GM23248 (cell line): ENCODE data around the gene GRIA4. TPM values are rescaled to one million over a fixed set of nuclear protein-coding genes. Genes with fewer than 3 reads are reported as not detected.

Experiments used
- DNase-seq: peaks from one replicate; pipeline ENCODE4 v3.0.0-alpha.2; 2015
- H2AFZ ChIP-seq: fragments of 200-600 bp; sonication (generic); 2 replicates; pipeline ENCODE4 v1.6.1; 2016; ENCODE audit warnings: antibody characterized with exemption
- H3F3A ChIP-seq: fragments of 200-600 bp; sonication (generic); 2 replicates; pipeline ENCODE4 v1.6.1; 2016; ENCODE audit warnings: mild to moderate bottlenecking, antibody characterized with exemption, mixed run types; ENCODE audit not compliant: insufficient read depth
- H3K27ac ChIP-seq: fragments of 200-600 bp; sonication (generic); 2 replicates; pipeline ENCODE4 v1.5.1; 2016; ENCODE audit warnings: mild to moderate bottlenecking
- H3K27me3 ChIP-seq: fragments of 200-600 bp; sonication (generic); replicated peaks from 2 replicates; pipeline ENCODE4 v1.6.1; 2016; ENCODE audit warnings: mild to moderate bottlenecking; ENCODE audit not compliant: insufficient read depth
- H3K36me3 ChIP-seq: fragments of 200-600 bp; sonication (generic); 2 replicates; pipeline ENCODE4 v1.6.1; 2016; ENCODE audit warnings: low read depth, mild to moderate bottlenecking
- H3K4me1 ChIP-seq: fragments of 200-600 bp; sonication (generic); 2 replicates; pipeline ENCODE4 v1.6.1; 2016; ENCODE audit warnings: mild to moderate bottlenecking; ENCODE audit not compliant: insufficient read depth
- H3K4me2 ChIP-seq: fragments of 200-600 bp; sonication (generic); one replicate; pipeline ENCODE4 v1.6.1; 2016; ENCODE audit warnings: mild to moderate bottlenecking; ENCODE audit not compliant: unreplicated experiment
- H3K4me3 ChIP-seq: fragments of 200-600 bp; sonication (generic); 2 replicates; pipeline ENCODE4 v1.5.1; 2016; ENCODE audit warnings: mild to moderate bottlenecking
- H3K79me2 ChIP-seq: fragments of 200-600 bp; sonication (generic); 2 replicates; pipeline ENCODE4 v1.6.1; 2016; ENCODE audit warnings: mild to moderate bottlenecking; ENCODE audit not compliant: insufficient read depth
- H3K9ac ChIP-seq: fragments of 200-600 bp; sonication (generic); 2 replicates; pipeline ENCODE4 v1.6.1; 2016; ENCODE audit warnings: mild to moderate bottlenecking
- H3K9me2 ChIP-seq: fragments of 200-600 bp; sonication (generic); 2 replicates; pipeline ENCODE4 v1.6.1; 2016; ENCODE audit warnings: mixed run types, mild to moderate bottlenecking, moderate library complexity; ENCODE audit not compliant: insufficient read depth
- H3K9me3 ChIP-seq: fragments of 200-600 bp; sonication (generic); one replicate; pipeline ENCODE4 v1.6.1; 2017; ENCODE audit warnings: low read depth
- H4K20me1 ChIP-seq: fragments of 200-600 bp; sonication (generic); 2 replicates; pipeline ENCODE4 v1.6.0; 2016; ENCODE audit not compliant: insufficient read depth
- EZH2 ChIP-seq: fragments of 200-600 bp; sonication (generic); IDR thresholded peaks from 2 replicates; pipeline ENCODE4 v1.6.1; 2018; ENCODE audit warnings: antibody characterized with exemption, mild to moderate bottlenecking; ENCODE audit not compliant: insufficient read depth, poor library complexity, severe bottlenecking
- EZH2phosphoT487 ChIP-seq: fragments of 200-600 bp; sonication (generic); IDR thresholded peaks from 2 replicates; pipeline ENCODE4 v1.6.1; 2018; ENCODE audit warnings: antibody characterized with exemption, moderate library complexity, mild to moderate bottlenecking, low read depth; ENCODE audit not compliant: insufficient read depth
- WGBS, 2 experiments: methylation state at CpG; one replicate each; pipeline ENCODE4 v1.1.6; 2015 to 2017; ENCODE audit warnings: low lambda C conversion rate in 2 of 2, low coverage in 1 of 2; ENCODE audit errors: missing lambda C conversion rate in 2 of 2; 5-methylcytosine and 5-hydroxymethylcytosine counted together
- in situ Hi-C: fragments of 300-500 bp; cut with MboI; formaldehyde crosslinking; loops from 2 replicates; pipeline ENCODE4 v1.15.0; 2020
- polyA plus RNA-seq: library from polyadenylated mRNA; unstranded; fragments of >200 nt; fragmentation: Nextera tagmentation; extraction: Ambion mirVana; gene quantifications from 2 replicates; pipeline ENCODE4 v1.2.1, GENCODE V29; 2016
- total RNA-seq: library from RNA; depleted of rRNA; stranded (reverse); fragments of >200 nt; shearing (Covaris generic); gene quantifications from 2 replicates; pipeline ENCODE4 v1.2.3, GENCODE V29; 2014

GRIA4 gene
- total and polyA plus RNA-seq, 2 experiments from 2014 or later: not detected

DNA sequence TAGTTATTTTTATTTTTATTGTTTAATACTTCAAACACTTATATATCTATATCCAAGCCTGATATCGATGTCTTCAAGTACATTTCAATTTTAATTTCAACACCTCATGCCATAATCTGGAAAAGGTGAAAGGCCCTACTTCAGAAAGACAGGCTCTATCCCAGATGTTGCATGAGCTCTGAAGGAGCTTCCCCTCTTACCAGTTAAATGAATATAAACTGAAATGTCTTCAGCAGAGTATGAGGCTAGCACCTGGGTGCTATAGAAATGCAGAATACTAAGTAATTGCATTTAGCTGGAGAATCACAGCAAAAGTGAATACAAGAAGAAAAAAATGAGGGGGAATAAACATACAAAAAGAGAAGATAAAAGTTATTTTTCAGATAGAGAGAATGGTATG lies 11.5 kb upstream of the GRIA4 start:
- Histone ChIP-seq H3K79me2 (no peaks in the 10 kb centered on the region), H2AFZ (no peak overlapping the region), H3K27ac (no peak overlapping the region), H4K20me1 (no peaks in the 10 kb centered on the region), H3K4me1 (no peaks in the 10 kb centered on the region), H3F3A (no peaks in the 10 kb centered on the region), H3K4me2 (no peak overlapping the region), H3K9ac (no peak overlapping the region), H3K36me3 (no peaks in the 10 kb centered on the region), H3K9me3 (no peaks in the 10 kb centered on the region), H3K9me2 (no peaks in the 10 kb centered on the region), H3K27me3 (no peaks in the 10 kb centered on the region), H3K4me3 (no peak overlapping the region)
- no peak for DNase-seq
- in situ Hi-C loops: no loop called here
- TF ChIP-seq EZH2 (no peak), EZH2phosphoT487 (no peak)
- WGBS, 2 experiments: 41 to 48% methylated on average over 1 of the region's 1 CpG

DNA sequence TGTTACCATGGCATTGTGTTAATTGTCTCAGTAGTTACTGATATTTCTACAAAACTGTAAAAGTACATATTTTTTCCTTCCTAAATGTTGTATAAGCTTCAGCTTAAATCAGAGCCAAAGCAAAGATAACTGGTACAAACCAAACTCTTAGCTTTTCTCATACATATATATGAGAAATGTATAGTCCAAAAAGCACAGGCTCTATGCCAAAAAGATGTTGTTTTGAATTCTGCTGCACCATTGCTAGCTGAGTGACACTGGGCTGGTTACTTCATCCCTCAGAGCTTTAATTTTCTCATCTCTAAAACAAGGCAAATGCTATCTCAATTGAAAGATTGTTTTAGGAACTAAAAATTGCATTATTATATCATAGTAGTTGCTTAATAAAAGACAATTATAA lies 6.7 kb upstream of the GRIA4 start:
- Histone ChIP-seq H3K27me3 (0 out of 2 replicates have a peak, but pooled peaks cover under 1% of the 10 kb centered on the region), H3K4me2 (no peak overlapping the region), H2AFZ (no peak overlapping the region), H3K79me2 (no peaks in the 10 kb centered on the region), H3K9me3 (no peaks in the 10 kb centered on the region), H3K4me3 (no peak overlapping the region), H3F3A (no peaks in the 10 kb centered on the region), H3K9me2 (no peaks in the 10 kb centered on the region), H3K36me3 (no peaks in the 10 kb centered on the region), H4K20me1 (no peaks in the 10 kb centered on the region), H3K27ac (no peak overlapping the region), H3K9ac (no peak overlapping the region), H3K4me1 (no peaks in the 10 kb centered on the region)
- in situ Hi-C loops: no loop called here
- TF ChIP-seq EZH2 (no peak), EZH2phosphoT487 (no peak)
- DNase-seq: no peak

DNA sequence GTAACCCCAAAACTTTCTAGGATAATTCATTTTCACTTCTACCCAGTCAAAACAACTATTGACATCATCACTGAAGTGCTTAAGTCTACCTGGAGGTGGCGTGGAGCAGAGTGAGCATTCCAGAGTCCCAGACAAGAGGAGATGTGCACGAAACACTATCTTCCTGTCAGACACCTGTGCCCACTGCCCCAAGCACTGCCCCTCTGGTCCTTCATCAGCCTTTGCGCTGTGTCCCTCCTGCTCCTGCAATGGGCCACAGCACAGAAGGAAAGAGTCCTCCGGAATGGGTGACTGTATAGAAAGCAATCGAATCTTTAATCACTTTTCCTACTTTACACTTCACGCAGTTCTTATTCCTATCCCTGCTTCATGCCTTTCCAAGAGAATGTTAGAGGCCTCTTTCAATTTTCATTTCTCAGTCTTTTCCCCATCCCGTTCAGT lies 512 bp upstream of the GRIA4 start:
- Histone ChIP-seq H3K4me3 (no peak overlapping the region), H3K9me2 (no peaks in the 10 kb centered on the region), H3K79me2 (no peaks in the 10 kb centered on the region), H3F3A (no peaks in the 10 kb centered on the region), H3K4me2 (no peak overlapping the region), H3K9ac (no peak overlapping the region), H3K9me3 (no peaks in the 10 kb centered on the region), H4K20me1 (no peaks in the 10 kb centered on the region), H2AFZ (no peak overlapping the region), H3K27me3 (peaks cover 56% of the 10 kb centered on the region), H3K4me1 (peaks cover 5% of the 10 kb centered on the region; the same call in 1 of the 2 replicates), H3K36me3 (no peaks in the 10 kb centered on the region), H3K27ac (no peak overlapping the region)
- peak; percentile 39 for DNase-seq
- TF ChIP-seq EZH2phosphoT487 (no peak), EZH2 (no peak)
- in situ Hi-C loops: no loop called here
- WGBS, 2 experiments: 35 to 55% methylated on average over 7 of the region's 7 CpGs

DNA sequence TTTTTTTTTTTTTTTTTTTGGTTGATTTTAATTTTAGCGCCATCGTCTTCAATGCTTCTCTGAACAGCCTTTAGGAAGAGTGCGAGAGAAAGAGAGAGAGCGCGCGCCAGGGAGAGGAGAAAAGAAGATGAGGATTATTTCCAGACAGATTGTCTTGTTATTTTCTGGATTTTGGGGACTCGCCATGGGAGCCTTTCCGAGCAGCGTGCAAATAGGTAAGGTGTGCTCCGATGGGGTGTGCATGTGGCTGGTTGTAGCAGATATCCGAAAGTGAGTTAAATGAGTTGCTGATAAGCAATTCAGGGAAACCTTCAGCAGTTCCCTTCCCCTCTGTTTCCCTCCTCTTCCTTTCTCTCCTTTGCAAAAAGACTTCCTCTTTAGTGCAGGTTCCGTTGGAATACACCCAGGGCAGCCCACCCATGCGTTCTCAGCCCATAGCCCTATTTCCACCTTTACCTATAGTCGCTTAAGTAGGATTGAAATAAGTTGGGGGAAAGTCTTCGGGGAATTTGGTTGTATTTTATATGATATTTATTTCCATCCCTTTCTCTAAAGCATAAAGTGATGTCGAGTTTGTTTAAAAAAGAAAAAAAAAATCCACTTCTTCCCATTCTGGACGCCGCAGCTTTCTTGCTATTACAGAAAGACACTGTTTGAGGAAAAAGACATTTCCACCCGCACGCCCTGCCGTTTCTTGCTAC lies 1.1 kb downstream of the GRIA4 start:
- in situ Hi-C loops: no loop called here
- no peaks in the 10 kb centered on the region for H3F3A ChIP-seq
- H3K27ac ChIP-seq: no peak overlapping the region
- WGBS, 2 experiments: 4% methylated on average over 21 of the region's 21 CpGs
- no peaks in the 10 kb centered on the region for H3K79me2 ChIP-seq
- H3K27me3 ChIP-seq: peaks cover 56% of the 10 kb centered on the region
- DNase-seq: peak; percentile 3
- H3K9ac ChIP-seq: no peak overlapping the region
- H4K20me1 ChIP-seq: no peaks in the 10 kb centered on the region
- TF ChIP-seq EZH2 (peak; percentile 88), EZH2phosphoT487 (0 out of 2 replicates have a peak, but pooled peaks have one; percentile 15)
- H3K9me3 ChIP-seq: no peaks in the 10 kb centered on the region
- H3K4me3 ChIP-seq: peak overlapping the region; percentile 60
- no peaks in the 10 kb centered on the region for H3K9me2 ChIP-seq
- H2AFZ ChIP-seq: peak overlapping the region; percentile 77
- peak overlapping the region; percentile 65 for H3K4me2 ChIP-seq
- H3K4me1 ChIP-seq: peaks cover 5% of the 10 kb centered on the region; the same call in 1 of the 2 replicates
- no peaks in the 10 kb centered on the region for H3K36me3 ChIP-seq
